PFSK-1 (cell line): ENCODE data around the gene LAYN.

ENCODE experiments used
- FOXP2 ChIP-seq: optimal IDR thresholded peaks from 2 replicates; pipeline ENCODE3; 2011; ENCODE audit warnings: borderline replicate concordance, control low read depth, inconsistent platforms; ENCODE audit not compliant: insufficient read depth; ENCODE audit errors: extremely low read length, extremely low read depth
- POLR2AphosphoS5 ChIP-seq: IDR thresholded peaks from 2 replicates; pipeline ENCODE4 v1.6.1; 2012; ENCODE audit warnings: low read depth, mild to moderate bottlenecking, control low read depth, low read length, moderate library complexity
- SIN3A ChIP-seq: IDR thresholded peaks from 2 replicates; pipeline ENCODE4 v1.6.1; 2012; ENCODE audit warnings: mild to moderate bottlenecking, low read length, moderate library complexity, borderline replicate concordance; ENCODE audit not compliant: insufficient read depth
- TAF1 ChIP-seq: IDR thresholded peaks from 2 replicates; pipeline ENCODE4 v1.6.1; 2012; ENCODE audit warnings: low read length, control low read depth, borderline replicate concordance; ENCODE audit not compliant: insufficient read depth
- TF ChIP-seq, protein P1 (sequence below), 2 experiments: IDR thresholded peaks; 2 replicates each; pipeline versions ENCODE4 v1.6.1 to v1.8.0; 2011 to 2012; ENCODE audit warnings: low read depth in 2 of 2, low read length in 2 of 2, control low read depth in 1 of 2, inconsistent platforms in 1 of 2, mild to moderate bottlenecking in 1 of 2, moderate library complexity in 1 of 2; ENCODE audit not compliant: insufficient read depth in 1 of 2

The LAYN gene

GRCh38 chr11:111602865-111603610 is 62.5 kb downstream of the LAYN start:
- no peak for TF ChIP-seq POLR2AphosphoS5
- peak; percentile 19 for TF ChIP-seq FOXP2

- TF ChIP-seq, protein P1, sequence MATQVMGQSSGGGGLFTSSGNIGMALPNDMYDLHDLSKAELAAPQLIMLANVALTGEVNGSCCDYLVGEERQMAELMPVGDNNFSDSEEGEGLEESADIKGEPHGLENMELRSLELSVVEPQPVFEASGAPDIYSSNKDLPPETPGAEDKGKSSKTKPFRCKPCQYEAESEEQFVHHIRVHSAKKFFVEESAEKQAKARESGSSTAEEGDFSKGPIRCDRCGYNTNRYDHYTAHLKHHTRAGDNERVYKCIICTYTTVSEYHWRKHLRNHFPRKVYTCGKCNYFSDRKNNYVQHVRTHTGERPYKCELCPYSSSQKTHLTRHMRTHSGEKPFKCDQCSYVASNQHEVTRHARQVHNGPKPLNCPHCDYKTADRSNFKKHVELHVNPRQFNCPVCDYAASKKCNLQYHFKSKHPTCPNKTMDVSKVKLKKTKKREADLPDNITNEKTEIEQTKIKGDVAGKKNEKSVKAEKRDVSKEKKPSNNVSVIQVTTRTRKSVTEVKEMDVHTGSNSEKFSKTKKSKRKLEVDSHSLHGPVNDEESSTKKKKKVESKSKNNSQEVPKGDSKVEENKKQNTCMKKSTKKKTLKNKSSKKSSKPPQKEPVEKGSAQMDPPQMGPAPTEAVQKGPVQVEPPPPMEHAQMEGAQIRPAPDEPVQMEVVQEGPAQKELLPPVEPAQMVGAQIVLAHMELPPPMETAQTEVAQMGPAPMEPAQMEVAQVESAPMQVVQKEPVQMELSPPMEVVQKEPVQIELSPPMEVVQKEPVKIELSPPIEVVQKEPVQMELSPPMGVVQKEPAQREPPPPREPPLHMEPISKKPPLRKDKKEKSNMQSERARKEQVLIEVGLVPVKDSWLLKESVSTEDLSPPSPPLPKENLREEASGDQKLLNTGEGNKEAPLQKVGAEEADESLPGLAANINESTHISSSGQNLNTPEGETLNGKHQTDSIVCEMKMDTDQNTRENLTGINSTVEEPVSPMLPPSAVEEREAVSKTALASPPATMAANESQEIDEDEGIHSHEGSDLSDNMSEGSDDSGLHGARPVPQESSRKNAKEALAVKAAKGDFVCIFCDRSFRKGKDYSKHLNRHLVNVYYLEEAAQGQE (IDR thresholded peaks at IDR 0.05; ENCODE audit: insufficient read depth in 1 of 2, low read depth in 2 of 2, low read length in 2 of 2) = no peak
- TF ChIP-seq POLR2AphosphoS5 (no peak), FOXP2 (no peak), TAF1 (no peak), SIN3A (no peak)
These were observed 63.2 kb downstream of the LAYN start for GRCh38 chr11:111603611-111604130.

DNA sequence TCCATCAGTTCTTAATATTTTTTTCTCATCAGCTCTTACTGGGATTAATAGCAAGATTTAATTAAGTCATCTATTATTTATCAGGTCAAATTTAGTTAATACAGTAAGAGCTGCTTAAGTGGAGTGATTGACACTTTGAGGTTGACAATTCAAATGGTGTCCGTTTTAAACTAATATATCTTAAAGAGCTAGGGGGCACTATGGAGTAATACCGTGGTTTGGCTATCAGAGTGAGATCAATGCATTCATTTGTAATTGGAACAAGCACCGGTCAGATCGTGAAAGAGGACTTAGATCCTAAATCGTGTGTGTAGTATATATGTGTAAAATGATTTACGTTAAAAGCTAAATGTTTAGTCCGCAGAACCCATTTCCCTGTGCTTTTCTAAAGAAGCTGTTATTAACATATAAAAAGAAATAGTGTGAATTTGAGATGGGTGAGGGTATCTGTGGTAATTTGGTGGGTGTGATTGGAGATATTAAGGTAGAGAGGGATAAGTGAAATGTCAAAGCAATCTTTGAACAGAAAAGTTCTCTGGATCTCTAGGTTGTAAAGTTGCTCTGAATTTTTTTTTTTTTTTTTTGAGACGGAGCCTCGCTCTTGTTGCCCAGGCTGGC is 64.0 kb downstream of the LAYN start:
- TF ChIP-seq SIN3A (no peak), FOXP2 (no peak), POLR2AphosphoS5 (no peak), TAF1 (no peak)
- TF ChIP-seq, protein P1 (IDR thresholded peaks at IDR 0.05; ENCODE audit: insufficient read depth in 1 of 2, low read depth in 2 of 2, low read length in 2 of 2) = no peak

DNA sequence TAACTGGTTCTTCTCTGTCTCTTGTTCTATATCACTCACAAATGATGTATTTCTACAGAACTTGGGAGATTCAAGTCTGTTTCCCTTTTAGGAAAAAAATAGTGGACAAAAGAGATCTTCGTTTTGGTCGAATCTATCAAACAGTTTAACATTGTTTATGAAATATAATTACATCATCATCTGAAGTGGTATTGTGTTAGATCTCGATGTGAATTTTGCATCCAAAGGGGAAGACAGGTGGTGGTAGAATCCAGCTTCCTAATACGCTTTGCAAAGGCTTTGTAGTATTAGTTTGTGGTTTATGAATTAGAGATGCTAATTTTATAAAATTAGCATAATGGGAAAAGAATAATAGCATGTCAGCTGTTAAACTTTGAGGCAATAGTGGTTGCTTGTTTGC is 65.2 kb downstream of the LAYN start:
- TF ChIP-seq, protein P1 (IDR thresholded peaks at IDR 0.05; ENCODE audit: insufficient read depth in 1 of 2, low read depth in 2 of 2, low read length in 2 of 2) = no peak
- TF ChIP-seq POLR2AphosphoS5 (no peak), FOXP2 (no peak)

DNA sequence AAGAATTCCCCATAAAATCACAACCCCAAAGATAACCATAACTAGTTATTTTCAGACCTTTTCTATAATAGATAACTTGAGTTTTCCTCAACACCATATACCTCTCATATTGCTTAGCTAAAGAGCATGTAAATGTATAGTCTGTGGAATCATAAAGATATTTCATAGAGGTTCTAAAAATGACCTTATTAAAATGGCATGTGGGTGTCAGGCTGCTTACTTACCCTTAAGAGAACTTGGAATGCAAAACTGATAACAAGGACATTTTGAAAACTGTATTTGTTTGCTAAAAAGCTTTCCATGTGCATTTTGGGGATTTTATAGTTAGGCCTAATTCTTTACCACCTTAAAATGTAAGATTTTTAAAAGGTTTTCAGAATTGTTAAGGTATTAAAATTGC is 66.5 kb downstream of the LAYN start:
- TF ChIP-seq SIN3A (no peak), FOXP2 (no peak), TAF1 (no peak), POLR2AphosphoS5 (no peak)
- TF ChIP-seq, protein P1 (IDR thresholded peaks at IDR 0.05; ENCODE audit: insufficient read depth in 1 of 2, low read depth in 2 of 2, low read length in 2 of 2) = no peak
